AG09309 (cell line): ENCODE results near the gene ARVCF.
"Not testable (repeated sequence)": the region's sequence is repeated elsewhere in the genome, so short reads cannot be mapped to it uniquely, and the experiment has no call there.

ENCODE experiments used
- DNase-seq: peaks from one replicate; pipeline ENCODE4 v3.0.0-alpha.2; 2010; ENCODE audit warnings: low read depth
- H3K4me3 ChIP-seq: 2 replicates; pipeline ENCODE4 v1.5.1; 2011; ENCODE audit warnings: mild to moderate bottlenecking, low read depth, low read length, moderate library complexity; ENCODE audit not compliant: control insufficient read depth
- TF ChIP-seq, protein P1 (sequence below): IDR thresholded peaks from 2 replicates; pipeline ENCODE4 v1.5.1; 2011; ENCODE audit warnings: mild to moderate bottlenecking, low read depth, low read length, inconsistent platforms; ENCODE audit not compliant: insufficient read depth, control insufficient read depth; ENCODE audit errors: missing control alignments

Gene ARVCF

DNA sequence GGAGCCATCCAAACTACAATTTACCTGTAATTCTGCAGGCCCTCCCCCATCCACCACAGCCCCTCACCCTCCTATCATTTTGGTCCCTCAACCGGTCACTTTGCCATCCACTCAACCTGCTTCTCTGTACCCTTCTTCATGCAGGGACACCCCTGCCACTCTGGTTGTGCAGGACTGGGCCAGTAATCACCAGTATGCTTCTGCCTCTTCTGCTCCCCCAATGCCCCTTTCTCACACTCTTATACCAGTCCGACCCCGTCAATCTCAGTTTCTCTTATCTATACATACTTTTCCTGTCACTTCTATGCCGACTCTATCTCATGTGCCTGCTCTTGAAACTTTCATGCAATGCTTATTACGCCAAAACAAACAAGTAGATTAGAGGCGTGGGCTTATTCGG, 80.1 kb downstream of the ARVCF start:
- TF ChIP-seq, protein P1, sequence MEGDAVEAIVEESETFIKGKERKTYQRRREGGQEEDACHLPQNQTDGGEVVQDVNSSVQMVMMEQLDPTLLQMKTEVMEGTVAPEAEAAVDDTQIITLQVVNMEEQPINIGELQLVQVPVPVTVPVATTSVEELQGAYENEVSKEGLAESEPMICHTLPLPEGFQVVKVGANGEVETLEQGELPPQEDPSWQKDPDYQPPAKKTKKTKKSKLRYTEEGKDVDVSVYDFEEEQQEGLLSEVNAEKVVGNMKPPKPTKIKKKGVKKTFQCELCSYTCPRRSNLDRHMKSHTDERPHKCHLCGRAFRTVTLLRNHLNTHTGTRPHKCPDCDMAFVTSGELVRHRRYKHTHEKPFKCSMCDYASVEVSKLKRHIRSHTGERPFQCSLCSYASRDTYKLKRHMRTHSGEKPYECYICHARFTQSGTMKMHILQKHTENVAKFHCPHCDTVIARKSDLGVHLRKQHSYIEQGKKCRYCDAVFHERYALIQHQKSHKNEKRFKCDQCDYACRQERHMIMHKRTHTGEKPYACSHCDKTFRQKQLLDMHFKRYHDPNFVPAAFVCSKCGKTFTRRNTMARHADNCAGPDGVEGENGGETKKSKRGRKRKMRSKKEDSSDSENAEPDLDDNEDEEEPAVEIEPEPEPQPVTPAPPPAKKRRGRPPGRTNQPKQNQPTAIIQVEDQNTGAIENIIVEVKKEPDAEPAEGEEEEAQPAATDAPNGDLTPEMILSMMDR = no peak
- no peak for DNase-seq
- no peak overlapping the region for H3K4me3 ChIP-seq

DNA sequence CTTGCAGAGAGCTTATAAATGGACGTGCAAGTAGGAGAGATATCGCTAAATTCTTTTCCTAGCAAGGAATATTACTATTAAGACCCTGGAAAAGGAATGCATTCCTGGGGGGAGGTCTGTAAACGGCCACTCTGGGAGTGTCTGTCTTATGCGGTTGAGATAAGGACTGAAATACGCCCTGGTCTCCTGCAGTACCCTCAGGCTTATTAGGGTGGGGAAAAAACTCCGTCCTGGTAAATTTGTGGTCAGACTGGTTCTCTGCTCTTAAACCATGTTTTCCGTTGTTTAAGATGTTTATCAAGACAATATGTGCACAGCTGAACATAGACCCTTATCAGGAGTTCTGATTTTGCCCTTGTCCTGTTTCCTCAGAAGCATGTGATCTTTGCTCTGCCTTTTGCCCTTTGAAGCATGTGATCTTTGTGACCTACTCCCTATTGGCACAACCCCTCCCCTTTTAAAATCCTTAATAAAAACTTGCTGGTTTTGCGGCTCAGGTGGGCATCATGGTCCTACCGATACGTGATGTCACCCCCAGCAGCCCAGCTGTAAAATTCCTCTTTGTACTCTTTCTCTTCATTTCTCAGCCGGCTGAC, 81.4 kb downstream of the ARVCF start:
- not testable (repeated sequence) for H3K4me3 ChIP-seq, DNase-seq

DNA sequence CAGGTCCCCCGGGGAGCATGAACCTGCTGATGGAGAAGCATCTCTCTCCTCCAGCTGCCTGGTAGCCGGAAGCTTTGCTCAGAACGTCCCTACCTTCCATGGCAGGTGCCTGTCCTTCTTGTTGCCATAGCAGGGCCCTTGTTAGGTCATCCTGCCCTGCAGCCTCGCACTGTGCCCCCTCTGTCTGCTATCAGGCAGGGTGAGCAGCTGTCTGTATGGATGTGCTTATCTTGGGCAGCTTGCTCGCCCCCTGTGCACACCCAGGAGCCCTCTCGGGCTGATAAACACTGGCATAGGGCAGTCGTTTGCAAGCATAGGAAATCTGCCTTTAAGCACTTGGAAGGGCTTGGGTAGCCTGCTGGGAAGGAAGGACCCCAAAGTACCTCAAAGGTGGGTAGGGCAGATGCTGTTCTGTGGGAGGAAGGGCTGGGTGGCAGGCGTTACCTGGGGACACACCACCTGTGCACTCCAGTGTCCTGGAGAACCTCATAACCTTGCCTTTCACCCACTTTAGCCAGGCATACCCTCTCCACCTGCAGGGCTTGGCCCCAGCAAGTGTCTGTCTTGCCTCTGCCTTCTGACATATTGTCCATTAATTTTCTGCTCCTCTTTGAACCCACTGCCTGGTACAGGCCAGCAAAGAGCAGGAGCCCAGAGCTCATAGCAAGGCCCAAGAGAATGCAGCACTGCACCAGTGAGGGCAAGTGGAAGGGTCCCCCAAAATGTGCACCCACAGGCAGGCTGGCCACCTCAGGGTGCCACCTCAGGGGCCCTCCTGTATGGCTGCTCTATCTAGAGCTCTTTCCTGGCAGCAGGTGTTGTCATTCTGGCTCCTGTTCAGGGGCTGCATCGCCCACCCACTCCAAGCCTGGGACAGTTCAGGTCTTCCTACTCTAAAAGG, 83.0 kb downstream of the ARVCF start:
- no peak for DNase-seq
- TF ChIP-seq, protein P1 = no peak
- H3K4me3 ChIP-seq = no peak overlapping the region

DNA sequence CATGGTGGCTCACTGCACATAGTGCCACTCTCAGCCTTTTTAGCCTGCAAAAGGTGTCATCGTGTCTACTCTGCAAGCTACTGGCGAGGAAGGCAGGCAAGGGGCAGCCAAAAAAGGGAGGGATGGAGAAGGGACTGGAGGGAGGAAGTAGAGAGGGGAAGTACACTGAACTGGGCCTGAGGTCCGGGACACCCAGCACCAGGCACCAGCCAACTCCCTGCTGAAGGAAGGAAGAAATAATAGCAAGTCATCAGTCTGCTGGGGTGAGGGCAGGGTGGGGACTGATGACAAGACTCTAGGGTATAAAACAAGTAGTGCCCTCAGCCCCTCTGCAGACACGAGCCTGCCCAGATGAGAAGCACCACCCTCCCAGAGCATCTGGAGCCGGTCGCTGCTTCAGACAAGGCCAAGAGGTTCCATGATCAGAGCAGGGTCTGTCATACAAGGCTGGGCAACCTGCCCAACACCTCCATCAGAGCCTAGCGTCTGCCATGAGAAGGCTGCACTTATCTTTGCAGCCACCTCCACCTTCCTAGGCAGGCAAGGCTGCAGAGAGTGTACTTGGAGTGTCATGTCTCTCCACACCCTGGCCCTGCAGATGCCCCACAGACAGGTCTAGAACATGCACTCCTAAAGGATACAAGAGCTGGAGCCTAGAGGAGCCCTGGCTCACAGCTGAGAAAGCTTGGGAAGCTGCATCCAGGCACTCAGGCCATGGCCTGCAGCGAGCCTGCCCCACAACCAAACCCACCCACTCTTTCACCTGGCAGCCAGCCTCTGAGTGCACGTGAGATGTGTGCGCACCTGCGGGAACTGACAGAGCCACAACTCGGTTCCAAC, 84.0 kb downstream of the ARVCF start:
- H3K4me3 ChIP-seq = no peak overlapping the region
- no peak for DNase-seq
- TF ChIP-seq, protein P1 = no peak

DNA sequence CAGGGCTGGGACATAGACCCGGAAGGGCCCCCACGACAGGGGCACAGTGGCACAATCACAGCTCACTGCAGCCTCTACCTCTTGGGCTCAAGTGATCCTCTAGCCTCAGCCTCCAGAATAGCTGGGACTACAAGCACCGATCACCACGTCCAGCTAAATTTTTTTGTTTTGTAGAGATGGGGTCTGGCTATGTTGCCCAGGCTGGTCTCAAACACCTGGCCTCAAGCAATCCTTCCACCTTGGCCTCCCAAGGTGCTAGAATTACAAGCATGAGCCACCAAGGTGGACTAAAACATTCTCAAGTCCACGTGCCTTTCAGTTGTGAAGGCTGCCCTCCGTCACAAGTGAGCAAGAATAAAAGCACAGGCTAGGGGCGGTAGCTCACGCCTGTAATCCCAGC, 85.1 kb downstream of the ARVCF start:
- H3K4me3 ChIP-seq = no peak overlapping the region
- no peak for DNase-seq
- TF ChIP-seq, protein P1 = no peak

DNA sequence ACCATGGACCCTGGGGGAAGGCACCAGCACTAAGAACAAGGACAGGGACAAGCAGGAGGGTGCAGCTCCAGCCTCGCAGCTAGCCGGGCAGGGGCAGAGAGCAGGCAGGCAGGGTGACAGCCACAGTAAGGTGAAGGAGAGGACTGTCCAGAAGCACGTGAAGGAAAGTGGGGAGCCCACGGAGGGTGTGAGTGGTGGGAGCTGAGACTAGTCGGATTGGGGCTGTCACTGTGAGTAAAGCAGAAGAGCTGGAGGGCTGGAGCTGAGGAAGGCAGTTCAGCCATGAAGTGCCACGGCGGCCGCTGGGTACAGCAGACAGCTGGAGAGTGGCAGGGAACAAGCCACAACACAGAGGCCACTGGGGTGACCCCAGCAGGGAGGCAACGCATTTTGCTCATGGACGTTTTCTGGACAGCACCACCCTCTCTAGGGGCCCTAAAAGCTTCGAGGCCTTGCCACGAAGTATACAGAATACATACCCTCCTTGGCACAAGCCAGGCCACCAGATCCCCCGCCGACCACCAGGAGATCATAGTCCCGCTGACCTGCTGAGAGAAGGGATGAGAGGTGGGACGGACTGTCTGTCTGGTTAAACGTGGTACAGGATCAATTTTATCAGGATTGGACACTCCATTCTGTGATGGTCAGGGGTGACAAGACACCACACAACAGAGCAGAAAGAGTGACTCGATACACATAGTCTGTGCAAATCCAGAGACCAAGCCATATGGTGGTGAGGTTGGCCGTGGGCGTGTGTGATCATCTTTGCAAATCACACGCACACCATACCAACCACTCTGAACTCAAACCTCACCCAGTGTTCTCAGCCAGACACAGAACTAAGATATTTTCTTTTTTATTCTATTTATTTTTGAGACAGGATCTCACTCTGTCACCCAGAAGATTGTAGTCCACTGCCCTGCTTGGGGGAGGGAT, 85.8 kb downstream of the ARVCF start:
- TF ChIP-seq, protein P1 = no peak
- H3K4me3 ChIP-seq = no peak overlapping the region
- no peak for DNase-seq
